HCT116 (cell line): Measurements from ENCODE around the gene ABCC5. TPM values are rescaled to one million over a fixed set of nuclear protein-coding genes. Genes with fewer than 3 reads are reported as not detected.

Experiments used
- ATAC-seq: fragments of 200-7000 bp; cut with Tn5 transposase; 2 replicates; pipeline ENCODE4 v1.9.1; 2020; ENCODE audit warnings: mild to moderate bottlenecking, moderate library complexity
- BruUV-seq: library from RNA; stranded (reverse); fragments of 400-500 nt; replicated peaks from 2 replicates; lab custom pipeline; 2021; lab: Mats Ljungman, UMichigan
- CTCF ChIA-PET: fragments of 300-600 bp; sonication (Branson Sonifier 250); formaldehyde crosslinking; loops from one replicate; lab custom pipeline; 2021; ENCODE audit warnings: antibody characterized with exemption; lab: Charles Lee
- POLR2A ChIA-PET: fragments of 300-600, 350-600 bp; sonication (Branson Sonifier 250); formaldehyde crosslinking; loops from one replicate; lab custom pipeline; 2021; ENCODE audit warnings: antibody characterized with exemption; lab: Charles Lee
- RAD21 ChIA-PET, 2 experiments: fragments of 300-600 bp; sonication (Branson Sonifier 250); formaldehyde crosslinking; loops; one replicate each; lab custom pipeline; 2023; ENCODE audit warnings: low total read pairs in 2 of 2; ENCODE audit not compliant: uncharacterized antibody in 2 of 2, unreplicated experiment in 2 of 2, low non-redundant PET in 1 of 2; lab: Charles Lee
- DNase-seq: peaks from one replicate; pipeline ENCODE4 v3.0.0-alpha.2; 2010; ENCODE audit warnings: low read depth, low spot score
- H2AFZ ChIP-seq: fragments of 200-600 bp; shearing (Covaris generic), sonication (generic); 2 replicates; pipeline ENCODE4 v1.6.1; 2017; ENCODE audit warnings: low read depth, mixed run types, mixed read lengths, antibody characterized with exemption, low read length; ENCODE audit not compliant: poor library complexity, severe bottlenecking
- H3K27ac ChIP-seq: 2 replicates; pipeline ENCODE4 v1.5.1; 2012; ENCODE audit warnings: low read depth, low read length
- H3K27me3 ChIP-seq: fragments of 200-600 bp; sonication (generic); 2 replicates; pipeline ENCODE4 v1.6.1; 2016; ENCODE audit warnings: mixed run types, low read length, mixed read lengths; ENCODE audit not compliant: insufficient read depth
- H3K36me3 ChIP-seq, 2 experiments: fragments of 200-500 bp in 1 of 2; fragments of 200-600 bp in 1 of 2; sonication (Bioruptor generic) in 1 of 2; sonication (generic) in 1 of 2; 2 replicates each; pipeline versions ENCODE4 v1.5.1 to v1.6.1; 2014 to 2016; ENCODE audit warnings: low read length in 2 of 2, inconsistent platforms in 1 of 2, mixed read lengths in 1 of 2, mixed run types in 1 of 2; ENCODE audit not compliant: insufficient read depth in 2 of 2, control insufficient read depth in 1 of 2
- H3K4me1 ChIP-seq, 2 experiments: fragments of 200-600 bp in 1 of 2; sonication (generic) in 1 of 2; 2 replicates each; pipeline versions ENCODE4 v1.5.1 to v1.6.1; 2012 to 2017; ENCODE audit warnings: low read length in 2 of 2, inconsistent platforms in 1 of 2, mild to moderate bottlenecking in 1 of 2, mixed read lengths in 1 of 2, mixed run types in 1 of 2, moderate library complexity in 1 of 2; ENCODE audit not compliant: insufficient read depth in 2 of 2, control insufficient read depth in 1 of 2
- H3K4me2 ChIP-seq: fragments of 200-600 bp; sonication (generic); 2 replicates; pipeline ENCODE4 v1.6.1; 2017; ENCODE audit warnings: mixed run types, low read length, mixed read lengths
- H3K4me3 ChIP-seq, 2 experiments: fragments of 200-600 bp in 1 of 2; sonication (generic) in 1 of 2; replicated peaks in 1 of 2; 2 replicates each; pipeline ENCODE4 v1.5.1; 2011 to 2016; ENCODE audit warnings: low read length in 2 of 2, control low read depth in 1 of 2, low read depth in 1 of 2, mild to moderate bottlenecking in 1 of 2, mixed read lengths in 1 of 2, mixed run types in 1 of 2
- H3K79me2 ChIP-seq: fragments of 200-600 bp; sonication (generic); 2 replicates; pipeline ENCODE4 v1.6.1; 2017; ENCODE audit warnings: mild to moderate bottlenecking, mixed run types, low read length, moderate library complexity, mixed read lengths; ENCODE audit not compliant: insufficient read depth
- H3K9ac ChIP-seq: fragments of 200-600 bp; sonication (generic); 2 replicates; pipeline ENCODE4 v1.6.1; 2016; ENCODE audit warnings: low read length, mixed read lengths
- H3K9me2 ChIP-seq: fragments of 200-600 bp; sonication (generic), shearing (Covaris generic); 2 replicates; pipeline ENCODE4 v1.6.1; 2017; ENCODE audit warnings: mixed run types, mild to moderate bottlenecking, moderate library complexity; ENCODE audit not compliant: insufficient read depth
- H3K9me3 ChIP-seq, 2 experiments: fragments of 200-500 bp in 1 of 2; fragments of 200-600 bp in 1 of 2; sonication (Bioruptor generic) in 1 of 2; sonication (generic) in 1 of 2; 2 replicates each; pipeline ENCODE4 v1.6.1; 2014 to 2017; ENCODE audit warnings: low read length in 2 of 2, mixed read lengths in 2 of 2, inconsistent platforms in 1 of 2, low read depth in 1 of 2, mild to moderate bottlenecking in 1 of 2, mixed run types in 1 of 2, moderate library complexity in 1 of 2; ENCODE audit not compliant: control insufficient read depth in 1 of 2, insufficient read depth in 1 of 2
- H4K20me1 ChIP-seq: fragments of 200-600 bp; sonication (generic), shearing (Covaris generic); 2 replicates; pipeline ENCODE4 v1.6.1; 2017; ENCODE audit warnings: mixed run types, mild to moderate bottlenecking, moderate library complexity; ENCODE audit not compliant: insufficient read depth
- CBX3 ChIP-seq: IDR thresholded peaks from 2 replicates; pipeline ENCODE4 v1.6.1; 2012; ENCODE audit warnings: low read depth
- CEBPB ChIP-seq: IDR thresholded peaks from 2 replicates; pipeline ENCODE4 v1.6.1; 2012; ENCODE audit warnings: low read depth
- EGR1 ChIP-seq: IDR thresholded peaks from 2 replicates; pipeline ENCODE4 v1.6.1; 2012; ENCODE audit warnings: low read depth
- EZH2 ChIP-seq: fragments of 200-600 bp; sonication (generic); IDR thresholded peaks from 2 replicates; pipeline ENCODE4 v1.6.1; 2017; ENCODE audit warnings: antibody characterized with exemption, mixed run types
- FOSL1 ChIP-seq: IDR thresholded peaks from 2 replicates; pipeline ENCODE4 v1.6.1; 2012; ENCODE audit warnings: low read depth
- POLR2A ChIP-seq: IDR thresholded peaks from 2 replicates; pipeline ENCODE4 v1.7.0; 2011; ENCODE audit warnings: borderline replicate concordance; ENCODE audit not compliant: insufficient read depth, insufficient read length; ENCODE audit errors: extremely low read depth
- POLR2AphosphoS5 ChIP-seq: IDR thresholded peaks from 2 replicates; pipeline ENCODE4 v1.6.1; 2011; ENCODE audit warnings: mild to moderate bottlenecking, low read depth, low read length, moderate library complexity
- SIN3A ChIP-seq: IDR thresholded peaks from 2 replicates; pipeline ENCODE4 v1.6.1; 2012; ENCODE audit warnings: low read depth
- SP1 ChIP-seq: IDR thresholded peaks from 2 replicates; pipeline ENCODE4 v1.6.1; 2012; ENCODE audit warnings: low read depth
- TCF7L2 ChIP-seq: IDR thresholded peaks from 2 replicates; pipeline ENCODE4 v1.7.0; 2011; ENCODE audit warnings: borderline replicate concordance, inconsistent platforms; ENCODE audit not compliant: insufficient read depth, insufficient read length; ENCODE audit errors: extremely low read depth
- YY1 ChIP-seq: IDR thresholded peaks from 2 replicates; pipeline ENCODE4 v1.6.1; 2011; ENCODE audit warnings: low read length, low read depth, moderate library complexity, mild to moderate bottlenecking; ENCODE audit not compliant: insufficient replicate concordance; ENCODE audit errors: extremely low read depth
- ZNF274 ChIP-seq: fragments of 200-500 bp; sonication (Bioruptor generic); IDR thresholded peaks from 2 replicates; pipeline ENCODE4 v1.6.1; 2014; ENCODE audit warnings: mild to moderate bottlenecking, low read depth, low read length, inconsistent platforms
- intact Hi-C: fragments of 100-400 bp; cut with micrococcal nuclease; formaldehyde crosslinking; loops from 2 replicates; pipeline ENCODE4 v1.10.0; 2022
- microRNA counts: library from miRNA; unstranded; fragments of <30 nt; microRNA quantifications from one replicate; lab custom pipeline; 2015
- microRNA-seq: library from miRNA; unstranded; fragments of <30 nt; microRNA quantifications from one replicate; pipeline ENCODE4, GENCODE V29; 2016; ENCODE audit warnings: borderline number of aligned reads
- total RNA-seq: library from RNA; stranded (reverse); gene quantifications from one replicate; pipeline ENCODE4 v1.2.1, GENCODE V29; 2021; ENCODE audit not compliant: unreplicated experiment
- TF ChIP-seq, protein P1 (sequence below): IDR thresholded peaks from 2 replicates; pipeline ENCODE4 v1.6.1; 2011; ENCODE audit warnings: mild to moderate bottlenecking, low read length, moderate library complexity; ENCODE audit not compliant: insufficient replicate concordance; ENCODE audit errors: extremely low read depth
- TF ChIP-seq, protein P2 (sequence below), 3 experiments: fragments of 200-600 bp in 1 of 3; sonication (generic) in 1 of 3; IDR thresholded peaks in 2 of 3; conservative IDR thresholded peaks in 1 of 3; 2 replicates each; pipeline ENCODE4 v1.5.1; 2012 to 2017; ENCODE audit warnings: low read depth in 2 of 3, low read length in 2 of 3, antibody characterized with exemption in 1 of 3, borderline replicate concordance in 1 of 3, control low read depth in 1 of 3, mild to moderate bottlenecking in 1 of 3, mixed read lengths in 1 of 3, mixed run types in 1 of 3, moderate library complexity in 1 of 3; ENCODE audit not compliant: insufficient read depth in 1 of 3
- TF ChIP-seq, protein P3 (sequence below): IDR thresholded peaks from 2 replicates; pipeline ENCODE4 v1.6.1; 2012
- TF ChIP-seq, protein P4 (sequence below): IDR thresholded peaks from 2 replicates; pipeline ENCODE4 v1.6.1; 2012

ABCC5 gene
- total RNA-seq, 1 experiment from 2014 or later = 16.9 TPM

DNA sequence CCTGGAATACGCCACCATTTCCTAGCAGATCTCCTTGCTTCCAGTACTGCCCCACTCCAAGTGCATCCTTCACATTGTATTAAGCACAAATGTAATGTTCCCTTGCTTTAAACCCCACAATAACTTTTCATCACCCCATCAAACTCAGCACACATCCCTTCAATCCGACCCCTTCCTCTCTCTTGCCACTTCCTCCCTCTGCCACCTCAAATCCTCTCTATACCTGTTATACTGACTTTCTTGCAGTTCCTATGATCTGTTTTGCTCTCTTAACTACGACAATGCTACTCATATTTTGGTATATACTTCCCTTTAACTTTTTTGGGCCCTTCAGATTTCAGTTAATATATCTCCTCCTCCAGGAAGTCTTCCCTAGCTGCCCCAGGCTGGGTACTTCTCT, 147.1 kb downstream of the ABCC5 start:
- CTCF ChIA-PET = no interaction called here
- ATAC-seq = no peak

More for the DNA sequence above, 147.1 kb downstream of the ABCC5 start:
- ChIA-PET POLR2A (no interaction called here), RAD21 (no interaction called here)
- H3K4me1 ChIP-seq = peaks cover 0 to 9% of the 10 kb centered on the region in 2 experiments; a peak in 2 of 4 replicates
- BruUV-seq = no TSS peak
- H3K27me3 ChIP-seq = no peaks in the 10 kb centered on the region
- intact Hi-C loops = no loop called here
- H2AFZ ChIP-seq = no peak overlapping the region
- no peaks in the 10 kb centered on the region for H4K20me1 ChIP-seq
- no peak for DNase-seq
- no peak overlapping the region for H3K4me2 ChIP-seq
- H3K27ac ChIP-seq = no peak overlapping the region
- peaks cover 10 to 13% of the 10 kb centered on the region in 2 experiments; a peak in 2 of 4 replicates for H3K36me3 ChIP-seq
- no peaks in the 10 kb centered on the region for H3K9me2 ChIP-seq
- H3K79me2 ChIP-seq = peaks cover 81% of the 10 kb centered on the region
- TF ChIP-seq CEBPB = no peak
- no peak for TF ChIP-seq TCF7L2
- TF ChIP-seq YY1 = no peak
- no peak for TF ChIP-seq FOSL1
- no peak for TF ChIP-seq EGR1
- no peak for TF ChIP-seq ZNF274
- no peak for TF ChIP-seq SIN3A
- TF ChIP-seq, protein P1, sequence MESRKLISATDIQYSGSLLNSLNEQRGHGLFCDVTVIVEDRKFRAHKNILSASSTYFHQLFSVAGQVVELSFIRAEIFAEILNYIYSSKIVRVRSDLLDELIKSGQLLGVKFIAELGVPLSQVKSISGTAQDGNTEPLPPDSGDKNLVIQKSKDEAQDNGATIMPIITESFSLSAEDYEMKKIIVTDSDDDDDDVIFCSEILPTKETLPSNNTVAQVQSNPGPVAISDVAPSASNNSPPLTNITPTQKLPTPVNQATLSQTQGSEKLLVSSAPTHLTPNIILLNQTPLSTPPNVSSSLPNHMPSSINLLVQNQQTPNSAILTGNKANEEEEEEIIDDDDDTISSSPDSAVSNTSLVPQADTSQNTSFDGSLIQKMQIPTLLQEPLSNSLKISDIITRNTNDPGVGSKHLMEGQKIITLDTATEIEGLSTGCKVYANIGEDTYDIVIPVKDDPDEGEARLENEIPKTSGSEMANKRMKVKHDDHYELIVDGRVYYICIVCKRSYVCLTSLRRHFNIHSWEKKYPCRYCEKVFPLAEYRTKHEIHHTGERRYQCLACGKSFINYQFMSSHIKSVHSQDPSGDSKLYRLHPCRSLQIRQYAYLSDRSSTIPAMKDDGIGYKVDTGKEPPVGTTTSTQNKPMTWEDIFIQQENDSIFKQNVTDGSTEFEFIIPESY = no peak
- TF ChIP-seq, protein P2, sequence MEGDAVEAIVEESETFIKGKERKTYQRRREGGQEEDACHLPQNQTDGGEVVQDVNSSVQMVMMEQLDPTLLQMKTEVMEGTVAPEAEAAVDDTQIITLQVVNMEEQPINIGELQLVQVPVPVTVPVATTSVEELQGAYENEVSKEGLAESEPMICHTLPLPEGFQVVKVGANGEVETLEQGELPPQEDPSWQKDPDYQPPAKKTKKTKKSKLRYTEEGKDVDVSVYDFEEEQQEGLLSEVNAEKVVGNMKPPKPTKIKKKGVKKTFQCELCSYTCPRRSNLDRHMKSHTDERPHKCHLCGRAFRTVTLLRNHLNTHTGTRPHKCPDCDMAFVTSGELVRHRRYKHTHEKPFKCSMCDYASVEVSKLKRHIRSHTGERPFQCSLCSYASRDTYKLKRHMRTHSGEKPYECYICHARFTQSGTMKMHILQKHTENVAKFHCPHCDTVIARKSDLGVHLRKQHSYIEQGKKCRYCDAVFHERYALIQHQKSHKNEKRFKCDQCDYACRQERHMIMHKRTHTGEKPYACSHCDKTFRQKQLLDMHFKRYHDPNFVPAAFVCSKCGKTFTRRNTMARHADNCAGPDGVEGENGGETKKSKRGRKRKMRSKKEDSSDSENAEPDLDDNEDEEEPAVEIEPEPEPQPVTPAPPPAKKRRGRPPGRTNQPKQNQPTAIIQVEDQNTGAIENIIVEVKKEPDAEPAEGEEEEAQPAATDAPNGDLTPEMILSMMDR (IDR thresholded peaks at IDR 0.05 in 2 of 3, conservative IDR thresholded peaks at IDR 0.05 in 1 of 3; ENCODE audit: borderline replicate concordance in 1 of 3, insufficient read depth in 1 of 3, low read depth in 2 of 3, low read length in 2 of 3) = no peak
- TF ChIP-seq, protein P3, sequence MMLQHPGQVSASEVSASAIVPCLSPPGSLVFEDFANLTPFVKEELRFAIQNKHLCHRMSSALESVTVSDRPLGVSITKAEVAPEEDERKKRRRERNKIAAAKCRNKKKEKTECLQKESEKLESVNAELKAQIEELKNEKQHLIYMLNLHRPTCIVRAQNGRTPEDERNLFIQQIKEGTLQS = no peak
- no peak for TF ChIP-seq POLR2AphosphoS5
- TF ChIP-seq, protein P4, sequence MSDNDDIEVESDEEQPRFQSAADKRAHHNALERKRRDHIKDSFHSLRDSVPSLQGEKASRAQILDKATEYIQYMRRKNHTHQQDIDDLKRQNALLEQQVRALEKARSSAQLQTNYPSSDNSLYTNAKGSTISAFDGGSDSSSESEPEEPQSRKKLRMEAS = no peak
- no peak for TF ChIP-seq CBX3
- no peak for TF ChIP-seq EZH2
- no peak for TF ChIP-seq SP1
- no peak for TF ChIP-seq POLR2A
- no peak overlapping the region for H3K9ac ChIP-seq
- no peak overlapping the region for H3K4me3 ChIP-seq
- no peaks in the 10 kb centered on the region for H3K9me3 ChIP-seq

MicroRNA genes within 50 kb of the gene (microRNA counts, 767-probe panel; counts per million panel counts)
- microRNA hsa-miR-4448 (lab: Ali Mortazavi, UCI) = not detected

Small RNA genes within 50 kb of the gene (microRNA-seq; reads per million reads assigned to microRNA genes)
- gene MIR4448 = not detected

Other genes with a start within 250 kb of the ABCC5 start
- gene MAP6D1, start 192.3 kb downstream of the ABCC5 start, total RNA-seq = 5.3 TPM
- gene PARL, start 133.0 kb downstream of the ABCC5 start, total RNA-seq = 69.7 TPM
- not detected for gene HTR3D, start 13.9 kb upstream of the ABCC5 start, total RNA-seq
- not detected for gene HTR3C, start 35.2 kb upstream of the ABCC5 start, total RNA-seq
- not detected for gene HTR3E, start 79.2 kb upstream of the ABCC5 start, total RNA-seq
- 50.3 TPM for gene EIF2B5, start 117.5 kb upstream of the ABCC5 start, total RNA-seq
- gene DVL3, start 137.5 kb upstream of the ABCC5 start, total RNA-seq = 60.7 TPM
- 353 TPM for gene AP2M1, start 157.0 kb upstream of the ABCC5 start, total RNA-seq
- gene ABCF3, start 168.3 kb upstream of the ABCC5 start, total RNA-seq = 74.6 TPM
- 10.6 TPM for gene VWA5B2, start 211.7 kb upstream of the ABCC5 start, total RNA-seq
- gene ALG3, start 231.1 kb upstream of the ABCC5 start, total RNA-seq = 56.6 TPM
- gene EEF1AKMT4, start 231.8 kb upstream of the ABCC5 start, total RNA-seq = 10.5 TPM
- gene CAMK2N2, start 243.7 kb upstream of the ABCC5 start, total RNA-seq = 5.1 TPM